CD4-positive, alpha-beta T cell treated with Interleukin-15 for 1 hour (primary cell): Measurements from ENCODE around the gene RYR2.
"Not testable (repeated sequence)": the region's sequence is repeated elsewhere in the genome, so short reads cannot be mapped to it uniquely, and the experiment has no call there.

Experiments
- DNase-seq: peaks from one replicate; pipeline ENCODE4 v3.0.0-alpha.2; 2020

RYR2 gene

DNA sequence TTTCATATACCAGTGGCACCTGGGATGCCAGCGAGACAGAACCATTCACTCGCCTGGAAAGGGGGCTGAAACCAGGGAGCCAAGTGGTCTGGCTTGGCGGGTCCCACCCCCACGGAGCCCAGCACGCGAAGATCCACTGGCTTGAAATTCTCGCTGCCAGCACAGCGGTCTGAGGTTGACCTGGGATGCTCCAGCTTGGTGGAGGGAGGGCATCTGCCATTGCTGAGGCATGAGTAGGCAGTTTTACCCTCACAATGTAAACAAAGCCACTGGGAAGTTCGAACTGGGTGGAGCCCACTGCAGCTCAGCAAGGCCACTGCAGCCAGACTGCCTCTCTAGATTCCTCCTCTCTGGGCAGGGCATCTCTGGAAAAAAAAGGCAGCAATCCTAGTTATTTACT lies 778.6 kb downstream of the RYR2 start:
- DNase-seq: not testable (repeated sequence)

DNA sequence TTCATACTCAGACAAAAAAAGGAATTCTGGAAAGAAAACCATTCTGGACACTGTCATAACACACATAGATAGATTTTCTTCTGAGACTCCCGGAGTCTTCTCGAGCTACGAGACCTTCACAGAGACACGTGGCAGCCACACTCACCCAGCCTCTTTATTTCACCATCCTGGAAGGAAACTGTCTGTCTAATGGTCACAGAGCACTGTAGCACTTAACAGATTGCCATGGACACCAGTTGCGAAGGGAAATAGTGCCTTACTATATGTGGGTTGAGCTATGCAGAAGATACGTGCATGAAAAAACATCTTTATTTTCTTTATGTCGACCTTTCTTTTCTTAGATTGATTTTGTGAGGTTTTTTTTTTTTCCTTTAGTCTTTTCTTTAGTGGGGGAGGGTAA lies 790.9 kb downstream of the RYR2 start:
- DNase-seq: no peak

GRCh38 chr1:237834048-237834447 lies 792.1 kb downstream of the RYR2 start:
- DNase-seq: no peak

DNA sequence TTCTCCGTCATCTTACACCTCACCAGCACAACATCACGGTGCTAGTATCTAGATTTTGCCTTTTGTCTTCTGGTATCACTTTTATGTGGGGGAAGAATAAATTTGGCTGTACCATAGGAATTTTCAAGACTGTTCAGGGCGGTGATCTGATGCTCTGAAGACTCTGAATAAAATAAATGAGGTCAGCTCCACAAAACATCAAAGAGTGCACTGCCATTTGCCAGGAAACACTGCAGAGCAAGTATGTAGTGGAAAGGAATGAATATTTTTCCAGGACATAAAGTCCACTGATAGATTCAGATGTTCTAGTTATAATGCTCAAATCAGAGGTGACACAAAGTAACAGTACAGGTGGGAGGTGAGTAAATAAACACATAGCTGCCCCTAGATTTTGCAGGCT lies 792.5 kb downstream of the RYR2 start:
- no peak for DNase-seq

DNA sequence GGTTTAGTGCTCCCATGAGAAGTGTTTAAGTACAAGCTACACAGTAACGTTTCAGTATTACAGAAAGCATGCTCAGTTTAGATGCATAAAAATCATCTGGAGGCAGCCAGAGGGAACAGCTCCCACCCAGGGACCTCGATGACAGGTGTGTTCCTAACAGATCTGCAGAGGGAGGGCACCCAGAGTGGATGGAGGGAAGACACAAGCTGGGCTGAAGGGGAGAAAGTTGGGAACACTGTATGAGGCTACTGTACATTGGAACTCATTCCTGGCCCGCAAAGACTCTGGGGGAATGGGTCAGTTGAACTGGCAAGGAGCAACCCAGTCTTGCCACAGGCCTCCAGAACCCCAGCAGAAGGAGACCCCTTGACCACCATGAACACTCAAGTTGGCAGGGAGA lies 796.3 kb downstream of the RYR2 start:
- DNase-seq: no peak

DNA sequence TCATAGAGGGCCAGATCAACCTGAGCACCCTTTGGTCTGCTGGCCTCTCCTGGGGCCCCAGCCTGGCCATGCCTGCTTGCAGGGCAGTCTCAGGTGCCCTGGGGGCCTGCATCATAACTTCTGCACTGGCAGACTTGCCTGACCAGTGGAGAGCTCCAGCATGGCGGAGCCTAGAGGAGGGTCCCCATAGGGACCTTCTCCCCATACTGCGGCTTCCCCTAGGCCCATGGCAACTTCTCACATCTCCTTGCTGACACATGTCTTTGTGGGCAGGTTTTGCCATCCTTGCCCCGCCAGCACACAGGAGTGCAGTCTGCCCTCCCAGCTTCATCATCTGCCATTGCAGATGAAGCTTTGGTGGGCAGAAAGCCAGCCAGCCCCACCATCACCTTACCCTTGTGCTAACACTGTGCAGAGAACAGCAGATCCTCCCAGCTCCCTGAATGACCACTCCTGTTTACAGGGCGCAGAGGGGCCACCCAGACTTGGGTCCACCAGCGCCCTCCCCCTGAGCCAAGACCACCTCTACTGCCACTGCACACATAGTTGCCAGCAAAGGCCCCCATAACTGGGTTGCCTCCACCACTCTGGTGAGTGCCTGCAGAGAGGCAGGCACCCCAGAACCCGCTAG lies 797.0 kb downstream of the RYR2 start:
- DNase-seq: no peak

DNA sequence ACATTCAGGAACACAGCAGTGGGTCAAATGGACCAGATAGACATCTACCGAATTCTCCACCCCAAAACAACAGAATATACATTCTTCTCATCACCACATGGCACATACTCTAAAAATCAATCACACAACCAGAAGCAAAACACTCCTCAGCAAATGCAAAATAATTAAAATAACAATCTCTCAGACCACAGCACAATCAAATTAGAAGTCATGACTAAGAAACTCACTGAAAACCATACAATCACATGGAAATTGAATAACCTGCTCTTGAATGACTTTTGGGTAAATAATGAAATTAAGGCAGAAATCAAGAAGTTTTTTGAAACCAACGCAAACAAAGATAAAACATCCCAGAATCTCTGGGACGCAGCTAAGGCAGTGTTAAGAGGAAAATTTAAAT lies 799.5 kb downstream of the RYR2 start:
- DNase-seq: no peak

- not testable (repeated sequence) for DNase-seq
Measured at GRCh38 chr1:237843516-237843915, 801.5 kb downstream of the RYR2 start.

GRCh38 chr1:237851210-237851845 lies 809.3 kb downstream of the RYR2 start:
- no peak for DNase-seq

- no peak for DNase-seq
Measured at GRCh38 chr1:237852342-237852741, 810.4 kb downstream of the RYR2 start.

- DNase-seq: no peak
Measured at GRCh38 chr1:237857455-237857854, 815.5 kb downstream of the RYR2 start.

DNA sequence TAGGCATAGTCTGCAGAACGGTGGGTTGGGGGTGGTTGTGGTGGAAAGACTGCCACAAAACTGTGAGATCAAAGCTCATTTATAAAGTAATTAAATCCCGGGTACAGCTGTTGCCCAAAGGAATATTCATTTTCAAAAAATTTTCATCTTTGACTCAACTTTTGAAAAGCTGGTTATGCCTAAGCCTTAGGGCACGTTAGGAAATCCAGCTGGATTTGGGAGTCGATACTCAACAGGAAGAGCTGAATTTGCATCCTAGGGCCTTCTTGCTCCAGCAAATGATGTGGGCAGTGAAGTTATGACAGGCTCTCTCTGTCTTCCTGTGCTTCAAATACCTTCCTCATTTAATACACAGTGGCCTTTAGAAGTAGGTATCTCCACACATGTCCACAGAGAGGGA lies 817.0 kb downstream of the RYR2 start:
- no peak for DNase-seq

DNA sequence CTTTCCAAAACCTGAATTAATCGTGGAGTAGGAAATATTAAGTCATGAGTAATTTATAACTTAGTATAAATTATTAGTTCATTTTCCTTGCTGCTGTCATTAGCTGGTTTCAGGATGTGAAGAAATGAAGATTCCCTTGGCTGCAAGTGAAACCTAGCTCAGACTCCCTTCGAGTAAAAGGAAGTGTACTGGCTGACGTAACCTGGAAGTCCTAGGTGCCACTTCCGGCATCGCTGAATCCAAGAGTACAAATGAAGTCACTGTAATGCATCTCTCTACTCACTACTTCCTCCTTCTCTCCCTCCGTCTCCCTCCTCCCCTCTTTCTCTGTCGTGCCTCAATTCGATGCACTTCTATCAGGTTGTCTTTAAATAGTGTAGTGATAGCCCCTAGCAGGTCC lies 820.0 kb downstream of the RYR2 start:
- DNase-seq: no peak

DNA sequence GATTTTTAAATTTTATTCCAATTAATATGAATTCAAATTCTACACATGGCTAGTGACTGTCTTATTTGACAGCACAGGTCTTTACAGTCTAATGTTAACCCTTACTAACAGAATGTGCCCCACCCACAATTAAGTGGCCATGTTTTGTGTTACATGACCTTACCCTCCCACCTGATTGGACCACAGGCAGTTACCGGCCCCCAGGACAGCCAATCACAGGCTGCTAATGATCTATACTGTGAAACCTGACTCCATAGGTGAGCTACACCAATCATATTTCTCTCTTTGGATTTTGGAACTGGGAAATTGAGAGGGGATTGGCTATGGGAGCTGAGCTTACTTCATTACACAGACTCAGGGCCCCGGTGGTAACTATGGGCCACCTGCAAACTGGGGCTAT lies 821.2 kb downstream of the RYR2 start:
- DNase-seq: no peak

DNA sequence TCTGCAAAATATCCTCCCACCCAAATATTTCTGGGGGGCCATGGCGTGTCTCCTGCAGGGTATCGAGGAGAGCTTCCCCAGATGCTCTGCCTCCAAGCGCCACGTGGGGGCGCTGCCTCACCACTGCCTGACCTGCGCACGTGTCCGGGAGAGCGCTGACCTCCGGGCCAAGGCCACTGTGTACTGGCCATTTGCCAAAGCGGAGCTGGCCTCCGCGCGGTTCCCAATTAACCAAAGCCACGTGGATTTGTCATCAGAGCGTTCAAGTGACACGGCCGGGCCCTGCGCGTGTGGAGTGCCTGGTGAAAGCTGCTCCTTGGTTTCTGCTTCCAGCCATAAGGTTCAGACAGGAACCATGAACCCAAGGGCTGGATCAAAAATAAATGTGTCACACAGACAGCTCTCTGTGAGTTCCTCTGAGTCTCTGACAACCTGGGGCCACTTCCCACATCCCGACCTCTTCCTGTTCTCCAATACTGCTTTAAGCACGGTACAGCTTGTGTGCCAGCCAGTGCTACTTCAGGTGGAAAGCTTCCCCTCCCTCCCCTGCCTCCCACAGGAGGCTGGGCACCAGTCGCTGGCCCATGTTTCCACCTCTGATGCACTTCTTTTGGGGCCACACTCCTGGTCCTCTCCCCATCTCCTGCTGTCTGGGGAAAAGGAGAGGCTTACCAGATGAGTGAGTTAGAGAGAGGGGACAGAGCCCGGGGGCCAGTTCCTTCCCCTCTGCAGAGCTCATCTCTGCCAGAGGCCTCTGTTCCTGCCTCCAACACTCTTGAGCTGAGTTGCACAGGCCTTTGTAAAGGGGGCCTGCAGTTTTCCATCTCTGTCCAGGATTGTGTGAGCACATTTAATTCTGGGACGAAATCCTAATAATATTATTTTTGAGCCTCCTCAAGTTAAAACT lies 822.6 kb downstream of the RYR2 start:
- DNase-seq: peak; percentile 20

DNA sequence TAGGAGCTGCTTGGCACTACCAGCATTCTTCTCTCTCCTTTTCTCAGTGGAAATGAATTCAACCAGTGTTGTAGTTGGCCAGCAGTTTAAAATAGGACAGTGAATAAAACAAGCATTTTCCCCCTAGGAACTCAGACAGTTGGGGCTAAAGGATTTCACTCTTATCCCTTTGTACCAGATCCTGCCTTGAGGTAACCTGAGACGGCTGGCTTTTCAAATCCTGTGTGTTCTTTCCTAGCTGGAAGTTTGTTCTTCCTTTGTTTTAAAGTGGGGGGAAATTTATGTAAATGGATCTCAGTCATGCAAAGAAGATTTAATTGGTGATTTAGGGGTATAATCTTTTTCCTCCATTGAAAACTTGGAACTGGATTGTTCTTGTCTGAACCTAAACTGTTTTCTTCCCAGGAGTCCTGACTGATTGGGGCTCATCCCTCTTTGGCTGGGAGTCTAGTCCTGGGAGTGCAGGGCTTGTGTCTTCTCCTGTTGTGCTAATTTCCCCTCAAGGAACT lies 825.5 kb downstream of the RYR2 start:
- DNase-seq: no peak

DNA sequence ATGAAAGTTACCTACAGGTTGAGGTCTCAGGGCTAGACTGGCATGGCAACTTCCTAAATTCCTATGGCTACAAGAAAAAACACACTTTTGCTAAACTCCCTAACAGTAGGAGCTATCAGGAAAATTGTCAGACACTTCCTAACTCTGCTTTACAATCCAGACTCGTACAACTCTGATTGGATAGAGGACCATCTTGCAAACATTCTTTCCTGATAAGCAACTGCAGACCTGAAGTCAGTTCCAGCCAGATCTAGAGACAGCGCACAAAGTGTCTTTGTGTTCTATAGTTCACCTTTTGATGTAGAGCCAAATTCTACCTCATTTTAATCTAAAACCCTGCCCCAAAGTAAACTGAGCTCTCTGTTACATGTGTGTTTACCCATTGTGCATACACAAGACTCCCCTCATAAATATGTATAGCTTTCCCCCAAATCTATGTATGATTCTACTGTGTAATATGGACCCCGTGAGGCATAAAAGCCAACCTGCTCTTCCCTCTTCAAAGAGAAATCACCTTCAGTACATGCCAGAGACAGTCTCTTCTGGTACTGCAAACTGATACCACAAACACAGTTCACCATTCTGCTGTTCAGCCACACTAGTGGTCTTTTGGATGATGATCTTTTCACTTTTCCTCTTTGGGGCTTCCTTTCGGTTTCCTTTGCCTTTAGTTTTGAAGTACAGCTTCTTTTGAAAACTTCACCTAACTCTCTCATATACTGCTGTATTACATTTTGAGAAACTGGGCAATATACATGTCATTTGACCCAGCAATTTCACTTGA lies 827.0 kb downstream of the RYR2 start:
- DNase-seq: no peak

DNA sequence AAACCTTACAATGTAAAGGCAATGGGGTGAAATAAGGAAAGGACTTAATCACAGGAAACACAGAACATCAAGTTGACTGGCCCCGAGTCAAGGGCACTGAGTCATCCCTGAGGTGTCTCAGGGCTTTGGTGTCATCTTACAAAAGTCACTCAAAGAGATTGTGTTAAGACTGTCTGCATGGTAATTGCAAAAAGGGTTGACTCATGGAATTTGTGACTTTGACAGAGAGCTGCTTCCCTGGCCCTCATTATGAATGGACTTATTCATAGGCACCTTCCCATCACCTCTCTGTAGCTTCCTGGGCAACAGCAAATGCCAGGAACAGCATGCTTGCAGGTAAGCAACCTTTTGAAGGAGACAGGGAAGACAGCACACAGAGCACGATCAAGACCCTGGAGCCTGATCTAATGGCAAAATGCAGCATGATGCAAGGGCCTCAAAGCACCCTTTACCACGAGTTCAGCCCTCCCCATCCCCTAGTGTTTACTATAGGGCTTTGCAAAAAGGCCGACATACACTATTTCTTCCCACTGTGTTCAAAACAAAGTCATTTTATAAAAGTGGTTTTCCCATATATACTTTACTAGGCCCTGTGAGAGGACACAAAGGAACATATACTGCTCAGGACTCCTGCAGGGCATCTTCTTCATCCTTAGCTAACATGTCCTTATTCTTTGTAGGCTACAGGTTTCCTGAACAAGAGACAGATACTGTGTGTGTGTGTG lies 831.7 kb downstream of the RYR2 start:
- DNase-seq: no peak

DNA sequence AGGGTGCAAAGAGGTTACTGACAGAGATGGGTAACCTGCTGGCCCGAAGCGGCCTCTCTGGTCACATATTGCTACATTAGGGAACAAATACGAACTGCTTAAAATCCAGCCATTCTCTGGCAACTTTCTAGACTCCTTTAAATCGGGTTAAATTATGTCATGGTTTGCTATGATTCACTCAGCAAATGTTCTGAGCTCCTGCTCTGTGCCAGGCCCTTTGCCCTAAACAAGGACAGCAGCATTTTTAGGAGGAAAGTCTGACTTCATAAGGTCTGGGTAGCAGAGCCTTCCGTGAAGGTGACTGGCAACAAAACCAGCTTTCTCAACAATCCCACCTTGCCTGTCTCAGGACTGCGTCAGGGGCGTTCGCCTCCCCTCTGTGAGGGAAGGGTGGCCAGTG lies 833.3 kb downstream of the RYR2 start:
- DNase-seq: no peak

GRCh38 chr1:237877631-237878030 lies 835.6 kb downstream of the RYR2 start:
- DNase-seq: no peak

GRCh38 chr1:237878406-237878805 lies 836.4 kb downstream of the RYR2 start:
- no peak for DNase-seq

GRCh38 chr1:237879195-237879594 lies 837.2 kb downstream of the RYR2 start:
- no peak for DNase-seq
